TTC549 (cell line): ENCODE data around the gene TFRC.
"Not testable (repeated sequence)": the region's sequence is repeated elsewhere in the genome, so short reads cannot be mapped to it uniquely, and the experiment has no call there.

Experiments used
- FAIRE-seq: peaks from 2 replicates; lab custom pipeline; 2012; peaks lifted over from hg19 to GRCh38; lab: Jason Lieb, UNC

Gene TFRC

DNA sequence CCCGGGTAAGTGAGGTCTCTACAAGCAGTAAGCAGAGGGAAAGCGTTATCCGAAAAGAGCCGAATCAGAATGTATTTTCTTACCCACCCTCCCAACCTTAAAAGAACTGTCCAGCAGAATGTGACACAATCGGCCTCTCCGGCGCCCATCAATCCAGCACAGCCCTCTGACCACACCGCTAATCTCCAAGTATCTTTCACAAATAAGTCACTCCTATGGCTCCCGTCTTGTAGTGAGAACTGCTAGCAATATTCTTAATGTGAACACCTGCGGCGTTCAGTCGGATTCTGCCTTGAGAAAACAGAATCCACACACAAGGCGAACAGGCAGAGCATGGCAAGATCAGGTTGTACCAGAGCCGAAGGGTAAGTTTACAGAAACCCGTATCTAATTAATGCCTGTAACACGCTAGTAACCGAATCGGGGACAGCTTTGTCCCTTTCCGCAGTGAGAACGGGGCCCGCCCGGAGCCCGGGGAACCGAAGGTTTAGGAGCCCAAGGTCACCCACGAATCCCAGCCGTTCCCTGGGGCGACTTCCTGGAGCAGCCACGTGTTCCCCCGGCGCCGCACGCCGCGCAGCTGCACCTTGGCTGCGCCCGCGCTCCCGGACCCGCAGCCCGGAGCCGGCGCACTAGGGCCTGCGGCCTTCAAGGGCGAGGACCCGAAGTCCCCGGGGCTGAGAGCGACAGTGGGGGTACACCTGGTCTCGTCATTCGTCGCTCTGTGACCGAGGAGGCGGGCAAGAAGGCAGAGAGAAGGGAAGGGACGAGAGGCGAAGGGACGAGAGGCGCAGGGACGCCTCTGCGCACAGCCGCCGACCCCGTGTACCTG is 672 bp downstream of the TFRC start:
- FAIRE-seq, result no peak

DNA sequence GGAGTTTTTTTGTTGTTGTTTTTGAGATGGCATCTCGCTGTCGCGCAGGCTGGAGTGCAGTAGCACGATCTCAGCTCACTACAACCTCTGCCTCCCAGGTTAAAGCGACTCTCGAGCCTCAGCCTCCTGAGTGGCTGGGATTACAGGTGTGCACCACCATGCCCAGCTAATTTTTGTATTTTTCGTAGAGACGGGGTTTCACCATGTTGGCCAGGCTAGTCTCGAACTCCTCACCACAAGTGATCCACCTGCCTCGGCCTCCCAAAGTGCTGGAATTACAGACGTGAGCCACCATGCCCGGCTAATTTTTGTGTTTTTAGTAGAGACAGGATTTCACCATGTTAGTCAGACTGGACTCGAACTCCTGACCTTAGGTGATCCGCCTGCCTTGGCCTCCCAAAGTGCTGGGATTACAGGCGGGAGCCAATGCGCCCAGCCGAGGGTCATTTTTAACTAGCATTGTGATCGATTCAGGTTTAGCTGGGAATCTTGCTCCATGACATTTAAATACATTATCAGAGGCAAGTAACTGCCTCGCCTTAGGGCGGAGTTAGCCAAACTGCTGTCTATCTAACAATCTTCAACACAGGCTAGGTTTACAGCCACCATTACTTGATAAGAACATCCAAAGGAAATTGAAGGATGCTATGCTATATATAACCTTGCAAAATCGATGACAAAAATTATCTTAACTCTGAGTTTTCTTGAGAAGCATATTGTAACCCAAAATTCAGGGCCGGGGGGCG is 1.6 kb downstream of the TFRC start:
- FAIRE-seq, result not testable (repeated sequence)

DNA sequence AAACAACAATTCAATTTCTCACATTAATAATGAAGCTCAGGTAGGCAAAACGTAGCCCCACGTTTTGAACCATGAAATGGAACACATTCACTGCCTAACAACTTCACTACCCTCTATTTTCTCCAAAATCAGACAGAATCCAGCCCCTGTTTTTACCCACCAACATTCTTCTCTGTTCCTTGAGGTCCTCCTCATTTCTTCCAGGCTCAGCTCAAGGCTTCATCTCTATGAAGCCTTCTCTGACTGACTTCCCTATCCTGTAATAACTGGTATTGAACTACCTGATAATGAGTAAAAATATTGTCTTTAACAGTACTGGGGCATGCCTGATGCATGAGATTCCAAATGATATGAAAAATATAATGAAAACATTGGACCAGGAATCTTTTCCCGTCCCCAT is 2.2 kb downstream of the TFRC start:
- FAIRE-seq, result no peak

GRCh38 chr3:196075013-196075412 is 6.9 kb downstream of the TFRC start:
- FAIRE-seq, result no peak

- no peak for FAIRE-seq
These were observed 8.6 kb downstream of the TFRC start for GRCh38 chr3:196073255-196073753.

DNA sequence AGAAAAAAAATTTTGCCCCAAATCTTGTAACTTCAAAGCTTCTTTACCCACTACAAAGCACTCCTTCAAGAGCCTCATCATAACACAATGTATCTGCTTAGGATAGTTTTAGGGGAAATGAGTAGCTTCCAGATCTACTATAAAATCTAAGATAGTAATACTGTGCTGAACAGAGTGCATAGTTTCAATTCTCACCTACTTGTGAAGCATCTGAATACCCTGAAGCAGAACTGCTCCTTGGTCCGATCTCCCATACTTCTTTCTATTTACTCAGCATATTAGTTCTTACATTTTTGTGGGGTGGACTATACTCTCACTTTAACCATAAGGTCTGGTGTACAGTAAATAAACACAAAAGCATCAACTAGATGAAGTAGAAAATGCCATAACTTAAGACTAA is 9.6 kb downstream of the TFRC start:
- no peak for FAIRE-seq

DNA sequence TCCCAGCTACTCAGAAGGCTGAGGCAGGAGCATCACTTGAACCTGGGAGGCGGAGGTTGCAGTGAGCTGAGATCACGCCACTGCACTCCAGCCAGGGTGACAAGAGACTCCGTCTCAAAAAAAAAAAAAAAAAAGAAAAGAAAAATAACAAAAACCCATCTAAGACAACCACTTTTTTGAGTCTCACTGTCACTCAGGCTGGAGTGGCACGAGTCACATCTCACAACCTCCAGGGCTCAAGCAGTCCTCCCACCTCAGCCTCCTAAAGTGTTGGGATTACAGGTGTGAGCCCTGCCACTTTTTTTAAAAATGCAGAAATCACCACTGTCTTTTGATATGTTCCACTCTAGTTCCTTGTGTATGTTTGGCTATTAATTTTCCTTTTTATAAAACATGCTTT is 13.1 kb downstream of the TFRC start:
- not testable (repeated sequence) for FAIRE-seq

DNA sequence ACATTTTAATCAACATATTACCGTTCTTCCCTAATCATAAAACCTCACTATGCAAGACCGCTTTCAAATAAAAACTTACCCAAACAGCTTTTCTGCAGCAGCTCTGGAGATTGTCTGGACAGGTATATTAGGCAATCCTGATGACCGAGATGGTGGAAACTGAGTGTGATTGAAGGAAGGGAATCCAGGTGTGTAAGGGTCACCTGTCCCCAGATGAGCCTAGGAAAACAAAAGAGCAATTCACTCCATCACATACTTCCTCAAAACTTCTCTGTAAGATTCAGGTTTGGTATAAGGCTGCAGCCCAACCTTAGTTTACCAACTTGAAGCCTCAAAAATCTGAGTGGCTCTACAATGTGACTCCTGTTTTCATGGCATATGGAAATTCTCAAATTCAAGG is 14.5 kb downstream of the TFRC start:
- no peak for FAIRE-seq

- no peak for FAIRE-seq
These were observed 17.9 kb downstream of the TFRC start for GRCh38 chr3:196063971-196064370.

- FAIRE-seq, result no peak
These were observed 18.4 kb downstream of the TFRC start for GRCh38 chr3:196063456-196063855.

GRCh38 chr3:196063049-196063448 is 18.8 kb downstream of the TFRC start:
- FAIRE-seq, result no peak

- no peak for FAIRE-seq
These were observed 21.1 kb downstream of the TFRC start for GRCh38 chr3:196060834-196061233.

GRCh38 chr3:196057760-196058331 is 24.0 kb downstream of the TFRC start:
- no peak for FAIRE-seq

GRCh38 chr3:196056371-196056770 is 25.5 kb downstream of the TFRC start:
- not testable (repeated sequence) for FAIRE-seq

- FAIRE-seq, result no peak
These were observed 26.1 kb downstream of the TFRC start for GRCh38 chr3:196055683-196056270.

DNA sequence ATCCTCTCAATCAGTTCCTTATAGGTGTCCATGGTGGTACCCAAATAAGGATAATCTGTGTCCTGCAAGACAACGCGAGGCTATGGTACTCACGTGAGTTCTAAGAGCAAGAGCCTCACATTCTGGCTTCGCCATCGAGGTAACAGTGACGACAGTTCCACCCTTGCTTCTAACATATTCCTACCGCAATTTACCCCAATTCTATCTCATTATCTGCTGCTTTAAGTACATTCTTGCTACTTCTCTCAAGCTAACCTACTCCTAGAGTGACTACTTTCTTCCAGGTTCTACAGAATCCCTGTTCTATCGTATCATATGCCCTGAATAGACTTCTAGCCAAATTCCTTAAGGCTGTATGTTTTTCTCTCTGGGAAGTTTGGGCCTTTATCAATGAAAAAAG is 26.6 kb downstream of the TFRC start:
- FAIRE-seq, result no peak

GRCh38 chr3:196054661-196055060 is 27.2 kb downstream of the TFRC start:
- FAIRE-seq, result no peak

GRCh38 chr3:196053487-196053886 is 28.4 kb downstream of the TFRC start:
- FAIRE-seq, result no peak

- FAIRE-seq, result no peak
These were observed 30.4 kb downstream of the TFRC start for GRCh38 chr3:196051282-196052076.

DNA sequence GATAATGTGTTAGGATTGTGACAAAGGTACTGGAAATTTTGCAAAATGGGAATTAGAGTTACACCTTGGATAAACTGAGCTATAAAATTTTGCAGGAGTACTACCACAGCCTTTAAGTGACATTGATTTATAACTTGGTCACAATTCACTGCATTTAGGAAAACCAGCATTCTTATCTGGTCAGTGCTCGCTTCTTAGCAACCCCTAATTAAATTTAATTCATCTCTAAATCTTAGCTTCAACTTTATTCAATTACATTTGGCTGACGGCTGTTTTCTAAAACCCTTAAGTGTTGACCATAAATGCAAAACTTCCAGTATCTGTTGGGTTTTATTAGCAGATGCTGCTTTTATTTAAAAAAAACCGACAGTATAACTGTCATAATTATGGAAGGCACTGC is 31.3 kb downstream of the TFRC start:
- FAIRE-seq, result no peak

GRCh38 chr3:196049653-196050052 is 32.2 kb downstream of the TFRC start:
- no peak for FAIRE-seq
